Stimulated activated CD4-positive, alpha-beta T cell treated with anti-CD3 and anti-CD28 coated beads, Interleukin-4, amount 100 ng/mL, for 24 hours (primary cell): ENCODE measurements around the gene GTF3C5.
"Not testable (repeated sequence)": the region's sequence is repeated elsewhere in the genome, so short reads cannot be mapped to it uniquely, and the experiment has no call there.

Experiments used
- DNase-seq: peaks from one replicate; pipeline ENCODE4 v3.0.0-alpha.2; 2020

Gene GTF3C5

GRCh38 chr9:133030317-133031129 is at the start of gene GTF3C5:
Gene GTF3C5, plus strand, starts transcription at chr9:133030997. Its CDS starts 15 bp downstream, at chr9:133031012.
- DNase-seq = peak; percentile 93

- no peak for DNase-seq
Observed at GRCh38 chr9:132982458-132982857, 48.3 kb upstream of the GTF3C5 start.

GRCh38 chr9:132983491-132984201 is 47.2 kb upstream of the GTF3C5 start:
- no peak for DNase-seq

GRCh38 chr9:132984202-132985070 is 46.4 kb upstream of the GTF3C5 start:
- DNase-seq = no peak

GRCh38 chr9:132985071-132985350 is 45.8 kb upstream of the GTF3C5 start:
- no peak for DNase-seq

GRCh38 chr9:132985489-132985888 is 45.3 kb upstream of the GTF3C5 start:
- DNase-seq = no peak

GRCh38 chr9:132986114-132986513 is 44.7 kb upstream of the GTF3C5 start:
- DNase-seq = no peak

- no peak for DNase-seq
Observed at GRCh38 chr9:132986640-132987620, 43.9 kb upstream of the GTF3C5 start.

- no peak for DNase-seq
Observed at GRCh38 chr9:132988244-132989013, 42.4 kb upstream of the GTF3C5 start.

GRCh38 chr9:132989014-132989310 is 41.8 kb upstream of the GTF3C5 start:
- no peak for DNase-seq

GRCh38 chr9:132989414-132989996 is 41.3 kb upstream of the GTF3C5 start:
- DNase-seq = no peak

GRCh38 chr9:132989998-132990557 is 40.7 kb upstream of the GTF3C5 start:
- DNase-seq = not testable (repeated sequence)

GRCh38 chr9:132990781-132991180 is 40.0 kb upstream of the GTF3C5 start:
- no peak for DNase-seq

- DNase-seq = no peak
Observed at GRCh38 chr9:132991351-132992300, 39.2 kb upstream of the GTF3C5 start.

GRCh38 chr9:132993511-132993939 is 37.3 kb upstream of the GTF3C5 start:
- no peak for DNase-seq

- DNase-seq = no peak
Observed at GRCh38 chr9:132994410-132995120, 36.2 kb upstream of the GTF3C5 start.

GRCh38 chr9:132995121-132995420 is 35.7 kb upstream of the GTF3C5 start:
- no peak for DNase-seq

- DNase-seq = no peak
Observed at GRCh38 chr9:132995879-132996278, 34.9 kb upstream of the GTF3C5 start.

- DNase-seq = no peak
Observed at GRCh38 chr9:132996526-132996925, 34.3 kb upstream of the GTF3C5 start.
